Skeletal muscle cell (primary cell): Measurements from ENCODE around the gene TOX4.
A peak's percentile ranks its signal among the peaks of the same experiment; 100 is the strongest.

ENCODE experiments used
- DNase-seq: peaks from one replicate; pipeline ENCODE4 v3.0.0-alpha.2; 2010; ENCODE audit warnings: low read depth
- H3K4me3 ChIP-seq: 2 replicates; pipeline ENCODE4 v1.5.1; 2011; ENCODE audit warnings: low read depth, mild to moderate bottlenecking, control low read depth, low read length, moderate library complexity

TOX4 gene

DNA sequence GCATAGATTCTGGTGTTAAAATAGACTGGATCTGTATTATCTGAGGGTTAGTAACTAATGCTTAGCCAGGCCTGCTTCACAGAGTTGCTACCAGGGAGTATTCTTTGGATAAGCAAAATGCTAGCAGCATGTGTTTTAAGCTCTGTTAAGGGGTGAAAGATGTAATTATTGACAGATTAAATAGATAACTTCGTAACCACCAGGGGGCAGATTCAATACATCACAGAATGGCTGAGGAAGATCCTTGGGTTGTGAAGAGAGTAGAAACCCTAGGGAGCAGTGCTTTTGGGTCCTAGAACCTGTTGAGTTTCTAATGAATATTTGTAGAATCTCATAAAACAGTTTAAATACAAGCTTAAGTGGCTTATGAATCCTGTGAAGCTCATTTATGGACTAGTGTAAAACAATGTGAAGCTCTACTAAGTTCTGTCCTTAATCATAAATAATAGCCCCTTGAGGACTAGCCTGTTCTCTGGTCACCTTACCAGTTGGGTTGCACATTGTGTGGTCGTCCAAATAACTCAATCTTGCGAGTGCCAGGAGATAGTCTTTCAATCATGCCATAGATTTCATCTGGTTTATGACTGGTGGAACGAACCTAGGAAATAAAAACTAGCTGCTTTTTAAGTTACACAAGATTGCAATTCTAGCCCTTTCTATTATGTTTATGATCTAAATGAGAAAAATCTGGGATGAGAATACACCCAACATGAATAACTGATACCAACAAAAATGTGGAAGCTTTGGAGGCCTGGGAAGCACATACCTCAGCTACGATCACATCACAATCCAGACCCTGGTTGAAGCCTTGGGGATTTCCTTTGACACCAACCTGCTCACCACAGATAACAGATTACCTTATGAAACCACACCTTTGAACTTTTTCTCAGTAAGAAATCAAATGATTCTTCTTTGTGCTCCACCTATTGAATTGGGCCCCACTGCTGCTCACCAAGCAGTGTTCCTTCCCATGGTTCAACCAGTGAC is 21.8 kb downstream of the TOX4 start:
- DNase-seq: no peak
- no peak overlapping the region for H3K4me3 ChIP-seq

DNA sequence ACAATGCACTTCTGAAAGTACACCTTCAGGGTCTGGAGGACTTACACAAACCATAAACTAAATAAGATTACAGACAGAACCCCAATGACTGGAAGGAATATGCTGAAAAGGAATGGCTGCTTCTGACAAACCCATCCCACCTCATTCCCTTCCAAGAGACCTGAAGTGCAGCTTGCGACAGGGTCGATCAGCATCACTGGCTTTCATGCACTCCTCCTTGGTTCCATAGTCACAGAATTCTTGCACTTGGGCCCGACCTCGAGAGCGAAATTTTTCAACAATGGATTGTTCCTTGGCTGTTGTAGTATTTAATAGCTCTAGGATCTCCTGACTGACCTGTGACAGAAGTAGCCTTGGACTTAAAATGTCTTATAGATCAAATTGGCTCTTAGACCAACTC is 24.6 kb downstream of the TOX4 start:
- no peak for DNase-seq
- no peak overlapping the region for H3K4me3 ChIP-seq

DNA sequence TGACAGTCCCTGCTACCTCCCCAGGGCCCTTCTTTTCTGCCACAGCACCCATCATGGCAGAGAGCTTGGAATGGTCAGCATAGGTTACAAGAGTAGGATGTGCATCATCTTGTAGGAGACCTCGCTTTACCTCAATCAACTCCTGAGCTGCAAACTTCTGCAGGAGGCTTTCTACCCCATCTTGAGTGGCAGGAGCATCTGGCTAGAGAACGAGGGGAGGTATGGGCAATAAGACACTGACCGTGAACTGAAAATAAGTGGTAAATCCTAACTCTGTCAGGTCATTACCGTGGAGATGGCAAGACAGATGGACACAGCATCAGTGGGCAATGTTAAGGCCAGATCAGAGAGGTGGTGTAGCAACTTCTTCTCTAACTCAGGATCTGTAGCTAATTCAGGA is 26.4 kb downstream of the TOX4 start:
- DNase-seq: no peak
- H3K4me3 ChIP-seq: no peak overlapping the region

DNA sequence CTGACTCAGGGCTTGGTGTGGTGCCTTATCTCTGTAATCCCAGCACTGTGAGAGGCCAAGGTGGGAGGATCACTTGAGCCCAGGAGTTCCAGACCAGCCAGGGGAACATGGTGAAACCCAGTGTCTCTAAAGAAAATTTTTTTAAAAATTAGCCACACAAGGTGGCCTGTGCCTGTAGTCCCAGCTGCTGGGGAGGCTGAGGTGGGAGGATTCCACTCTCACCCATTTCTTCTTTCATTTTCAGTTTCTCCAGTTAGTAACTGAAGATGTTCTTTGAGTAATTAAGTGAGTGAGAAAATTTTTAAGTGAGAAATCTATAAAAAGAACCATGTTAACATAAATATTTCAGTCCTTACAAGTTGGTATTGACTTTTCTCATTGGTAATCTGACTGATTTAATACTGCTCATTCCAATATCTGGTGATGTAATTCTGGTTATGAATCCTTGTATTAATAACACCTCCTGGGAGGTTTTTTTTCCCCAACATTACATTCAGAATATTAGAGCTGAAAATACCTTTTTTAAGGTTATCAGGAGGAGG is 28.1 kb downstream of the TOX4 start:
- H3K4me3 ChIP-seq: no peak overlapping the region
- DNase-seq: no peak

DNA sequence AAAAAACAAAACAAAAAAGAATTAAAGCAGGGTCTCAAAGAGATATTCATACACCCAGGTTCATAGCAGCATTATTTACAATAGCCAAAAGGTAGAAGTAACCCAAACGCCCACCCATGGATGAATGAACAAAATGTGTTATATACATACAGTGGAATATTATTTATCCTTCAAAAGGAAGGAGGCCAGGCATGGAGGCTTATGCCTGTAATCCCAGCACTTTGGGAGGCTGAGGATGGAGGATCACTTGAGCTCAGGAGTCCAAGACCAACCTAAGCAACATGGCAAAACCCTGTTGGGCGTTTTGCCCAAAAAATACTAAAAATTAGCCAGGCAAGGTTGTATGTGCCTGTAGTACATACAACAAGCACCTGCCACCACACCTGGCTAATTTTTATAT is 29.6 kb downstream of the TOX4 start:
- DNase-seq: no peak
- H3K4me3 ChIP-seq: no peak overlapping the region

DNA sequence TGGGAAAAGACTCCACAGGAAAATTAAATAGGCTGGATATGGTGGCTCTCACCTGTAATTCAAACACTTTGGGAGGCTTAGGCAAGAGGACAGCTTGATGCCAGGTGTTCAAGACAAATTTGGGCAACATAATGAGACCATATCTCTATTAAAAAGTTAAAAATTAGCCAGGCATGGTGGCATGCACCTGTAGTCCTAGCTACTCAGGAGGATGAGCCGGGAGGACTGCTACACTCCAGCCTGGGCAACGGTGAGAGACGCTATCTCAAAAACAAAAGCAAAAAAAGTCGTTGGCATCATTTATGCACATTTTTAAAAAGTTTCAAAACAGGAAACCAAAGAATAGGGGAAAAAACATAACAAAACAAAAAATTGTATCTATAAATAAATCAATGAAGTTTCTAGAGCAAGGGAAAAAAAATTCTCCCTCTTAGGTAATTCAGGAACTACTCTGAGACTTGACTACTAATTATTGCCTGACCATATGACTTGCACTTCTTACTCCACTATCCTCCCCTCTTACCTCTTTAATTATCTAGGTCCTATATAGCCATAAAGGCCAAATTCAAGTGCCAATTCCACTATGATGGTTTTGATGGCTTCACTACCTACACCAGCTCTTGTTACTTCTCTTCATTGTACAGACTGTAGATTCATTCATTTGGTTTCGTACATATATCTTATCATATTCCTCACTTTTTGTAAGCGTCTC is 32.6 kb downstream of the TOX4 start:
- H3K4me3 ChIP-seq: peak overlapping the region; percentile 97
- DNase-seq: no peak

DNA sequence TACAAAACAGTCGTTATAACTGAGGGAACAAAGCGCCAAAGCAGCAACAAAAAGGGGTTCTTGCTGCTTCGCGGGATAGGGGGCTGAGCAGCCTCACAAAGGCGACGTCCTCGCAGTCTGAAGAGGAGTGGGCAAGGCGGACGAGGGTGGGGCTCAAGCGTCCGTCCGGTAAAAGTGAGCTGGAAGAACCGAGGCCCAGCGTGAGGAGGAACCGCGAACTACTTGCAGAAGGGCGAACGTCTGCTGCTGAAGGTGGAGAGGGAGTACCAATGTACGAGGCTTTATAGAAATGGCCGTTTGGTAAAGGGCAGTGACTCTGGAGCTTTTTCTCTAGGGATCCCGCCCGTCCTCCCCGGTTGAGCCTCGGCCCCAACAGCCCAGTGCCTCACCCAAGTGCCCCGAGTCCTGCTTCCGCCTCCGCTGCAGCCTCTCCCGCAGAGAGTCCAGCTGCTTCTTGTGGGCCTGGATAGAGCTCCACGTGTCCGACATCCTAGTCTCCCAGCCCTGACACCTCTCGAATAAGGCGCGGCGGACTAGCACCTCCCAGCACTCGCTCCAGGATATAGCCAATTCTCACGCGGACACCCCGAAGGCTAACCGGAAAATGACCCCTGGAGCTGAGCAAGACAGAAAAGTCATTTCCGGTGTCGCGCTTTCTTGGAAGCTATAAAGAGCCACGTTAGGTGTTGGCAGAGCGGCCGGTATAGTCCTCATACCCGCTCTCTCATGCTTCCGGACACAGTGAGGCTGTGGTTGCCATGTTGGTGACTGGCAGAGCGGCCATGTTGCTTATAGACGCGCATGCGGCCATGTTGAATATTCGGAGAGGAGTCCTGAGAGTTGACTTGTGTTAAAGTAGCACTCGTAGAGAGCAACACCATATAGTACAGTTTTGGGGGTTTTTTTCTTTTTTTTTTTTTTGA is 34.0 kb downstream of the TOX4 start, which contains the start of gene METTL3:
Gene METTL3 (minus strand): TSS at position 606 of the 923 bp plus-strand sequence. CDS start 117 bp downstream, at position 489.
- peak; percentile 96 for DNase-seq
- peak within 1 kb of the TSS; percentile 97 for H3K4me3 ChIP-seq

DNA sequence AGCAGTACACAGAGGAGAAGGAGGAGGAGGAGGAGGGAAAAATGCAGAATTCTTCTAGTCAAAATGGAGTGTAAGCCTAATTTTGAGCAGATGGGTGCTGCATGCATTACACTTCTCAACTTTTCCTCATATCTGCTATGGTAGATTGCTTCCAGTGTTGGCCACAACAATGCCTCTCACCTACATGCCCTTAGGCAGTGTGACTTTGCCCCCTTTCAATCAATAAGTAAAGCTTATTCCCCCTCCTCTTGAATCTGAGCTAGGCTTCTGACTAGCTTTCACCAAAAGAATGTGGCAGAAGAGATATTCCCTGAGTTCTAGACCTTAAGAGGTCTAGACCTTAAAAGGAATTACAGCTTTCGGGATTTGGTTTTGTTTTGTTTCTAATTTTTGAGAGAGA is 37.3 kb downstream of the TOX4 start:
- DNase-seq: no peak
- no peak overlapping the region for H3K4me3 ChIP-seq

DNA sequence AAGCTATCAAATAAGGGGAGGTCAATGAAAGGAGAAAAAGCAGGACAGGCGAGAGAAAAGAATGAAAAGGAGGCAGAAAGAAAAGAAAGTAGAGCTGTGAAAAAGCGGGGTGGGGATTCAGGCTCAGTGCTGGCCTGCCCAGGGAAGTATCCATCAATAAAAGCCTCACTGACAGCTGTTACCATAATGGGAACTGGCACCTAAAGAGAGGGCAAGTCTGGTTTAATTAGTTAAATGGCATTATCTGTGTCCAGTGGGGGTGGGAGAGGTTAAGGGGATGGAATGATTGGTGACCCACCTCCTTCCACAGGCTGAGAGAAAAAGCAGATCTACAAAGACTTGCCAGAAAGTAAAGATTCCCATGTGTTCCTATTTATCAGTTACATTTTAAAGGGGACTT is 41.7 kb downstream of the TOX4 start:
- no peak for DNase-seq

DNA sequence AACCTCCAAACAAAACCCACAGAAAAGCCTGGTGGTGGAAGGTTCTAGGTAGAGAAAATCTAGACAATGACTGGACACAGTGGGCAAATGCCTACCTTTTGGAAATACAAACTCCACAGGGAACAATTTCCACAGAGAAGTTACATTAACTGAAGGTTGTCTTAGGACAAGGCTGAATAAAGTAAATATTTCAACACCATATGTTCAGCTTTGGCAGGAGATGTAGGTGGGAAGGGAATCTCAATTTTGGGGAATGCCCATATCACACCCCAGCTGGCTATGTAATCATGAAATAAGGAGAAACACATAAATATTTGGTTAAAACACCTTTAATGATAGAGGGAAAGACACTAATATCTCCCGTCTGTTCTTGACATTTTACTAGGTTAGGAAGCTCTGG is 43.8 kb downstream of the TOX4 start:
- H3K4me3 ChIP-seq: no peak overlapping the region
- DNase-seq: no peak

More for the DNA sequence above, 41.7 kb downstream of the TOX4 start:
- H3K4me3 ChIP-seq: no peak overlapping the region

DNA sequence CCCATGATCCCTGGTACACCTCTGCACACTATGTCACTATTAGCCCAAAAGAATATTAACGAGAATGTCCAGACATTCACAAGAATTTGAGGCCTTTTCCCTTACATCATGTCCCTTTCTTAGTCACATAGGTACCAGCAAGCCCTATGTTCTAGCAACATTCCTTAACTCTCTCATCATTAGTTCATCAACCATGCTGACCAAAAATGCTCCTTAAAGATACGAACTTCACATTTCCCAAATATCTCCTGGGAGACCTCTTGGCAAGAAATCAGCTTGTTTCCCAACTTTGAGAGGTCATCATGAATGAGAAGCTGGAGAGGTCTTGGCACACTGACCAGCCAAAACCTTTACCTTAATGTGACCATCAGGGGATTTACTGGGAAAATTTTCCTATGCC is 44.5 kb downstream of the TOX4 start:
- H3K4me3 ChIP-seq: no peak overlapping the region
- DNase-seq: peak; percentile 31

DNA sequence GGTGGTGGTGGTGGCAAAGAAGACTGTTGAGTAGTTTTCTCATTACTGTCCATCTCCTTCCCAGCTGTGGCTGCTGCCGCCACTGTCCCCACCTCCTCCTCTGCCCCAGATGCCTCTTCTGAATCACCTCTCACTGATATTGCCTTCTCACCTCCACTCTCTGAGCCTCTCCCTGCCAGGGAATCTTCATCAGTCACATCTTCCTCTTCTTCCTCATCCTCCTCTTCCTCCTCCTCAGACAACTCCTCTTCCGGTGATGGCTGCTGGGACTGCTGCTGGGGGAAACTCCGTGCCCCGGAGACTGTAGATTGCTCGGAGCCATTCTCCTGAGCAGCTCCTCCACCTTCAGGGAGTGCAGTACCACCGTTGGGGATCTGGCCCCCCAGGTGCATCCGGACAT is 46.2 kb downstream of the TOX4 start:
- no peak overlapping the region for H3K4me3 ChIP-seq
- no peak for DNase-seq

DNA sequence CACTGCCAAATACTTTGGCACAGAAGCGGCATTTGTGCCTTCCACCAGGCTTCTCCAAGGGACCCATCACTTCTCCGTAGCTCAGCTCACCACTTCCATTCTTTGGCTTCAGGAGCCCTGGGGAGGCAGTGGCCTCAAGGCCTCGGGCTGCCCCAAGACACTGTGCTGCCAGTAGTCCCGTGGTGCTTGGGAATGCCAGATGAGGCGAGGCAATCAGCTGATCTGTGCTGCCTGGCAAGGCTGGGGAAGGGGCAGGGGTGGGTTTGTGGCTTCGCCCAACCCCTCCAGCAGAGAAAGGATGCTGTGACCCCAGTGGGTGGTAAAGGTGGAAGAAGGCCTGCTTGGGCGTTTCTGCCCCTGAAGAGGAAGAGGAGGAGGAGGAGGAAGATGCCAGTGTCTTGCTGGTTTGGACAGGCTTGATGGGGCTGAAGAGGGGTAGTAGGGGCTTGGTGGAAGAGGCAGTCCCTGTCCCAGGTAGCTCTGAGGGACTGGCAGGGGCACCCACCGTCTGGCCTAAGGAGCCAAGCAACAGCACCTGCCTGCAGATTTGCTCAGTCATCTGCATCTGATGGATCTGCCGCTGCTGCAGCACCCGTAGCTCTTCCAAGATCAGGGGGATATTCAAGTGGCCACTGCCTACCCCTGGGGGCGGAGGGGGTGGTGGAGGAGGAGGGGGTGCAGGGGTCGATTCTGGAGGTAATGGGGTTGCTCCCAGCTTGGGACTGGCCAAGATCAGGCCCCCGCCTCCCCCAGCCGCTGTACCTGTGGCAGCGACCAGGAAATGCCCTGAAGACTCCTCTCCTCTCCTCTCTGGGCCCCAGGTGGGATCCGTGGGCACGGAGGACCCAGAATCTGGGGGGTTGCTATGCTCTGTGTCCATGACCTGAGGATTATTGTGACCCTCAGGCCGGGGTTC is 47.8 kb downstream of the TOX4 start:
- H3K4me3 ChIP-seq: peak overlapping the region; percentile 74
- DNase-seq: no peak

DNA sequence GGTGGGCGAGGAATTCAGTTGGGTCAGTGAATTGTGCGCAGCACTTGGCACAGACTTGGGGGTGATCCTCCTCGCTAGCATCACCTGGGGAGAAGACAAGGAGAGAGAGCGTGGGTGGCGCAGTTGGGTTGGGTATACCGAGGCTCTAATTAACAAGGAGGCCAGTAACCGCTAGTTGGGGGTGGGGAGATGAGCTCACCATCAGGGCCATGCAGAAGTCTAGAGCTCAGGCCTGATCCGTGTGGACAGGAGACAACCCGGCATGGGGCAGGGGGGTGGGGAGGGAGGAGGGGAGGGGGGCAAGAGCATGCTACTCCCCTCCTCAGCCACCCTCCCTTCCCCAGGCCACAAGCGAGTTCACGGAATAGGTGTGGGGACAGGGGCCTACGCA is 48.6 kb downstream of the TOX4 start:
- H3K4me3 ChIP-seq: peak overlapping the region; percentile 74
- DNase-seq: no peak

DNA sequence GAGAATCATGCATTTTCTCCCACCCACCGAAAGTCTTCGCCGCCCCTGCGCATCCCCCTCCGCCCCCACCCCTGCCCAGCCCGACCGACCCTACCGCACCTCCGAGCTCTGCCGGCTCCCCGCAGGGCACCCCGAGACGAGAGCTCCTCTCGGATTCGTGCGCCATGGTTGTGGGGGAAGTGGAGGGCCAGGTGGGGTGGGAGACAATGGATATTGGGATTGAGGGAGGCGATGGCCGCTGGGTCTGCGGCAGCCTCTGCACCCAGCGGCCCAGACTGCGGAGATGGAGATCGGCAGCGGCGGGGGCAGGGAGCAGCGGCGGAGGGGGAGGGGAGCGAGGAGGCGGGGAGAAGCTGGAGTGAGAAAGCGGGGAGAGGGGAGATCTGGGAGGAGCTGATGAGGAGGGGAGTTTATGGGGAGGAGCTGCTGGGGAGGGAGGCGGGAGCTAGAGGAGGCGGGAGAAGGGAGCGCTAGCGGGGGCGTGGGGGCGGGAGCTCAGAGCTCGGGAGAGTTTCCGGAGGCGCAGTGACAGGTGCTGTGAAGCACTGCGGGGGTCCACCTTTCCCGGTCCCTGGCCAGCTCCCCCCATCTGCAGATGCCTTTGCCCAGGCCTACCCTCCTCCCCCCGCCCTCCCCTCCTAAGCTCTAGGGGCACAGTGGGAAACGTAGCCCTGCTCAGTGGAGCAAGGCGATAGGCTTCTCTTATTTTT is 49.1 kb downstream of the TOX4 start, which contains the start of gene SALL2:
Gene SALL2 (minus strand): TSS at position 385 of the 710 bp plus-strand sequence. CDS start 219 bp downstream, at position 166.
- no peak for DNase-seq
- peak within 1 kb of the TSS; percentile 74 for H3K4me3 ChIP-seq

DNA sequence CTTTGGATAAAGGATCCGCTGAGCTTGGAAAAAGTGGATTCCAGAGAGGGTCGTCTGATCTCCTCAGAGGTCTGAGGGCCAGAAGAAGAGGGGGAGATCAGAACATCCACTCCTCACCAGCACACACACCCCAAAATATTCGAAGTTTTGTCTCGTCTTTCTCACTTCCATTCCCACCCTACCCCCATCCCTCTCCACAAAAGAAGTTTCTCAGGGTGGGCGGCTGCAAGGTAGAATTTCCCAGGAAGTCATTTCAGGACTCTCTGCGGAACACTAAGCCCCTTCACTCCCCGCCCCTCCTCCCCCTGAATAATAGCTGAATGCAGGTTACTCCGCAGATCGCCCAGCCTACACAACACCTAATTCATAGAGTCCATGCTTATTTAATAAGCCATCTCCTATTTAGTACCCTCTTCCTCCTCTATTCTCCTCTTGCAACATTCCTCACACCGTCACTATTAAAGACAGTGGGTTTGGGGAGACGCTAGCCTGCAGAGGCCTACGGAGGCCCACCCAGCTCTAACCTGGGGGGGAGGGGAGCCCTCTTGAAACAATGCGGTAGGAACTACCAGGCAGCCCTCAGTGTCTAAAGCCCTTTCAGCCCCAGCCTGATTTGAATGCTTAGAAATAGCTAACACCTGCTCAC is 49.8 kb downstream of the TOX4 start:
- peak overlapping the region; percentile 74 for H3K4me3 ChIP-seq
- DNase-seq: no peak

DNA sequence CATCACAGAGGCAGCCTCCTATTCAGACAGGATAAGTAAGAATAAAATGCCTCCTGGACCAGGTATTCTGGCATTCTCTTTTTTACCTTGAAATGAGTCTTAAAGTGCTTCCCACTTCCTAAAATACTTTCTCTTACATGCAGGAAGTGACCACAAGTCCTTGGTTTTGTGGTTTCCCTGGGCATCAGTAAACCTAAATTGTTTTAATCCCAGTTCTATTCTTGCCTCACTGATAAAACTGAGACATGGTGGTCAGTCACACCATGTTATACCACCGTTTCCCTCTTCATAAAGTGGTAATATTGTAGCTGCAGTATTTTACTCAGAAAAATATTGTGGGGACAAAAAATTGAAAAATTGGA is 50.3 kb downstream of the TOX4 start:
- DNase-seq: no peak
- H3K4me3 ChIP-seq: no peak overlapping the region
